GM18517 (cell line): ENCODE results near the gene CRTAC1.

Source experiments
- ATAC-seq: cut with Tn5 transposase; IDR thresholded peaks from one replicate; pipeline ENCODE4 v1.9.1; 2021; ENCODE audit warnings: mild to moderate bottlenecking, moderate library complexity; ENCODE audit not compliant: unreplicated experiment

CRTAC1 gene

DNA sequence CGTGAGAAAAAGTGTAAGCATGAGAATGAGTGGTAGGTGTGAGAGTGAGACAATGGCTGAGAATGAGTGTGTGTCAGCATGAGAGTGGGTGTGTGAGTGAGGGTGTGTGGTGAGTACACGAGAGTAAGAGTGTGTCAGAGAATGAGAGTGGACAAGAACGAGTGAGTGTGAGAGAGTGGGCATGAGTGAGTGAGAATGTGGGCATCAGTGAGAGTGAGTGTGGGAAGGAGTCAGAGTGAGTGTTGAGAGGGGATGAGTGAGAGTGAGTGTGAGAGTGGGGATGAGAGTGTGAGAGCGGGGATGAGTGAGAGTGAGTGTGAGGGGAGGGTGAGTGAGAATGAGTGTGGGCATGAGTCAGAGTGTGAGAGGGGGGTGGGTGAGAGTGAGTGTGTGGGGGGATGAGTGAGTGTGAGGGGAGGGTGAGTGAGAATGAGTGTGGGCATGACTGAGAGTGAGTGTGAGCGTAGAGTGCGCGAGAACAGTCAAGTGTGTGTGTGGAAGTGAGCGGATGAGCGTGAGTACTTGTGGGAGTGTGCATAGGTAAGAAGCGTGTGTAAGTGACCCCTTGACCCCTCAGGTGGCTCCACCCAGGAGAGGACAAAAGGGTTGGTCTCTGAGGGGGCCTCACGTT lies 105.0 kb downstream of the CRTAC1 start:
- ATAC-seq: no peak

DNA sequence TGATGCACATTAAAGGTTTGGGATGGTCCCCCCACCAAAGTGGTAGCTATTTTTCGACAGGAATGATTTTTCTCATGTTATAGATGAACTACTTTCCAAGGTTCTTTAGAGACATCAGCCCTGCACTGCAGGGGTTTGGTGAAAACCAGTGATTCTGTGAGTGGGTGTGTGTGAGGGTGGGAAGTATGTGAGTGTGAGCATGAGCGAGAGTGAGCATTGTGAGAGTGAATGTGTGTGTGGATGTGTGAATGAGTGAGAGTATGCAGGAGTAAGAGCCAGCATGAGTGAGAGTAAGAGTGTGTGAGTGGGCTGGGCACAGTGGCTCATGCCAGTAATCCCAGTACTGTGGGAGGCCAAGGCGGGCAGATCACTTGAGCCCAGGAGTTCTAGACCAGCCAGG lies 105.7 kb downstream of the CRTAC1 start:
- no peak for ATAC-seq

DNA sequence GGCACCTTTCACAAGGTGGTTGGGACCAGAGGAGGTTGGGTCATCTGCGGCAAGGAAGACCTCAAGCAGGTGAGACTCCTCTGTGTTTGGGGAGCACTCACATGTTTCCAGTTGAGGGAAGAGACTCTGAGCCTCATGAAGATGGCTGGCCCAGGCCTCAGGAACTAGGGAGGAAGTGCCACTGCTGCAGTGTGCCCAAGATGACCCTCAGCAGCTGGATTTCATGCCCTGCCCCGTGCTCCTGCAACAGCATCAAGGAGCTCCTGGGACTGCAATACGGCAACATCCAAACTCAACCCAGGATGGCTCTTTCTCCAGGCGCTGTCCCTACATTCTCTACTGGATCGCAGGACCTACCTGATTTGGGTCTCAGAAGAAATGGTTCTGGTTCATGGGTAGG lies 106.9 kb downstream of the CRTAC1 start:
- no peak for ATAC-seq

DNA sequence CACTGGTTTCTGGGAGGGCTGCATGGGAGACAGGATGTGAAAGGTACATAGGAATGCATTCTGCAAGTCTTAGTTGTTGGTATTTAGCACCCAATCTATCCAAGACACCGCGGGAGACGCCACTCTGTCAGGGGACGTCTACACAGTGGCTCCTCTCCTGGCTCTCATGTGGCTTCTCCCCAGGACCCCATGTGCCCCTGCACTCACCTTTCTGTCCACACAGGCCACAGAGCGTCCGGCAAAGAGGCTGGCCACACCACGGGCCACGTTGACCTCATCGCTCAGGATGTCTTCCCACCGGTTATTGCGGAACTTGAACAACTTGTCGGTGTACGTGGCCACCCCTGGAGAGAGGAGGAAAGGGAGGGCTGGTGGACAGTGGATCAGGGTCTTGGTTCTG lies 107.4 kb downstream of the CRTAC1 start:
- ATAC-seq: no peak

DNA sequence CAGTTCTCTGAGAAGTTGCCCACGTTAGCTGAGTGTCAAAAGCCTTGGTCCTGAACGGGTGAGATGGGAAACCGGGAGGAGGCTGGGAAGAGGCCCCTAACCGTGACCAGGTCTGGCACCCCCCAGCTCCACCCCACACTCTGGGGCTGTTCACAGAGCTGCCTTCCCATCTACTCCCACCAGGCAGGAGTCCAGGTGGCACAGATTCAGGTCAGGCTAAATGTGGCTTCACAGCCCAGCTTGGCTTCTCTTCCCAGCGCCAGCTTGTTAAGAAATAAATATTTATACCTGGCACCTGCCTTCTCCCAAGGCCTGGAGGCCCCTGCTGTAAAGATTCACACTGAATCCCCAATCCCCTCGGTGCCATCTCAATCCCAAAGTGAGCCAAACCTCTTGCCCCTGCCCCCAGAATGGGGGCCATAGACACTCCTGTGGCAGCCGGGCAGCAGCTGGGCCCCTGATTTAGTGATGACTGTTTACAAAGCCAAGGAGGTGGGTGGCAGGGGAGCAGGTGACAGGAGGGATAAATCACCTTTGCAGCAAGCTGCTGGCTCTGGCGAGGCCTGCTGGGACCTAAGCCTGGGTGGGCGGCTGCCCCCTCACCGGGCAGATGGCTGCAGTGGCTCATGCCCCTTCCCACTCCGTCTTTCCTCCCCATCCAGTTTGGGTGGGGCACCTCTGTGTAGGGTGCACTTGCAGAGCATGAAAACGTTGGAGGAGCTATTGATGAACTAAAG lies 108.2 kb downstream of the CRTAC1 start:
- ATAC-seq: no peak

DNA sequence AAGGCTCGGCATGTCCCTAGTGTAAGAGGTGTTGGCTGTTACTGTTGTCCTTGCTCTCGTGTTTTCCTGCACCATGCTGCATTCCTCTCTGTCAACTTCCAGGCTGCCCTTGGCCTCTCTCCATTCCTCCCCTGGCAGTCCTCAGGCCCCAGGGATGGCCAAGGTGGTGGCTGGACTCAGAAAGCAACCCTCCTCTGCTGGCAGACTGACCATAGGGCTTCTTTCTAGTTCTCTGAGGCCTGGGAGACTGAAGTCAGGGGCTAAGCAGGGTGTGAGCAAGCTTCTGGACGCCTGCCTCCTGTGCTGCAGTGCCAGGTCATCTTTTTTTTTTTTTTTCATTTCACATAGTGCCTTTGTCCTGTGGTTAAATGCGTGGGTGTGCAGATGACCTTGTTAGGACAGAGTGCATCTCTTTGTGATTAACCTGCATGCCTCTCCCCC lies 108.8 kb downstream of the CRTAC1 start:
- no peak for ATAC-seq

DNA sequence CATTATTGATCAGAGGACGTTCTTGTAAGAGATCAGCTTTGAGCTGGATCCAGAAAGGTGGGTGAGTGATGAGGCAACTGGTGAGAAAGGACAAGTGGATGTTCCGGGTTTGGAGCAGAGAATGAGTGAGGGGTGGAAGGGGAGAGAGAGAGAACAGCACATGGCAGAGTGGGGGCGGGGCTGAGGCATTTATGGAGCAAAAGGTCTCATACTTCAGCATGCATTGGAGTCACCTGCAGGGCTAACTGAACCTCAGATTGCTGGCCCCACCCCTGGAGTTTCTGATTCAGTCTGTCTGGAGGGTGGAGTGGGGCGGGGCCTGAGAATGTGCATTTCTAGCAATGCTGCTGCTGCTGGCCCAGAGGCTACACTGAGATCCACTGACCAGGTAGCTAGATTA lies 109.6 kb downstream of the CRTAC1 start:
- ATAC-seq: no peak

DNA sequence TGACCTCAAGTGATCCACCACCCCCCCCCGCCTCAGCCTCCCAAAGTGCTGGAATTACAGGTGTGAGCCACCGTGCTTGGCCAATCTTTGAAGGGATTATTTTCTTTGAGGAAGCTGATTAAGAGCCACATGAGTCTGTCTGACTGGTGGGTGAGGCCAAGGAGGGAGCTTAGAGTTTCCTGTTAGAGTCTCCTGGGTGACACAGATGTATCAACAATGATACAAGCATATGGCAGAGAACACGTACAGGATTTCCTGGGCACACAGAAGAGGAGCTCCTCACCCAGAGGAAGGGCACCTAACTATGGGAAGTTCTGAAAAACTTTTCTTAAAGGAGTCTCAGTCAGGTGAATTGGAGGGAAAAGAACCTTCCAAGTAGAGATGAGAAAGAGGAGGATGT lies 111.4 kb downstream of the CRTAC1 start:
- ATAC-seq: no peak

DNA sequence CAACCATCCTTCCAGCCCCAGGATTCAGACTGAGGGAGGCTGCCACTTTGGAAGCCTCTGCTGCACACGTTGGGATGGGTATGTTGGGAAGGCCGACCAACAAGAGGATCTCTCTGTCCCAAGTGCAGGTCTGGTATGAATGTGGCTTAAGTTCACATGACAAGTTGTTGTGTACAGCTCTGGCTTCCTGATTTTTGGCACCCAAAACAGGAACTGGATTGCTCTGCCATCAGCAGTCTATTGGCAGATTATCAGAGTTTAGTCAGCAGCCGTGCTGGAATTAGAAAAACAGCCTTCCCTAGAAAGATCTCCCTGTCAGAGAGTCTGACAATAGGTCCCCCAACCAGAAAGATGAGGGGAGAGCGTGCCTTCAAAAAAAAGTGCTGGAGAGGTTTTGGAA lies 113.8 kb downstream of the CRTAC1 start:
- ATAC-seq: no peak

DNA sequence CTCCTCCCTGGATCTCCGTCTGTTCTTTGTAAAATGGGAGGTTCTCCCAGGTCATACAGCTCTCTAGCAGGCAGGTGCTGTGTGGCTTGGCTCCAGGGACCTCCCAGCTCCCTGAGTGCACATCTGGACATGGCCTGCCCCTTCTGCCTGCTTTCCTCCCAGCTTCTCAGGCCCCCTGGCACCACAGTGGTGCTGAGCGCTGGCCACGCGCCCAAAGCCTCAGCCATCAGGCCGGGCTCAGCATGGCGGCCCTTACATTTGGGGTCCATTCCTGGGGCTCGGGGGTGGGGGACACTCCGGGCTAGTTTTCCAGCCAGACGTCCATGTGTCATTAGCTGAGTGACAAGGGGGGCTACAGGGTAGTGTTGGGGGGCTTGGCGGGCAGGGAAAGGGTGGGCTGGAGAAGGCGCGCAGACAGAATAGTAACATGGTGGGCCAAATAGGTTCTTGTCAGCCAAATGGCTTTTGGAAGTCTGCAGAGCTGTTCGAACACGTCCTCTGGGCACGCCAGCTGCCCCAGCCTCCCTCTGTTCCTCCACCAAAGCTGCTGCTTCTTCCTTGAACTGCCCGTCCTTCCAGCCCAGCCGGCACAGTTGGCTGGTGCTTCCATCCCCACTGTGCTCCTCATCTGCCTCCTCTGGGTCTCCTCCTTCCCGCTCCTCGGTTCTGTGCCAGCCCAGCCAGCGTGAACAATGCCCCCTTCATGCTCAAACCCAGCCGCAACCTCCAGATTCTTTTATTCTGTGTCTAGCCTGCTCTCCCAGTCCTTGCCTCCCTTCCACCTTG lies 114.9 kb downstream of the CRTAC1 start:
- ATAC-seq: no peak

DNA sequence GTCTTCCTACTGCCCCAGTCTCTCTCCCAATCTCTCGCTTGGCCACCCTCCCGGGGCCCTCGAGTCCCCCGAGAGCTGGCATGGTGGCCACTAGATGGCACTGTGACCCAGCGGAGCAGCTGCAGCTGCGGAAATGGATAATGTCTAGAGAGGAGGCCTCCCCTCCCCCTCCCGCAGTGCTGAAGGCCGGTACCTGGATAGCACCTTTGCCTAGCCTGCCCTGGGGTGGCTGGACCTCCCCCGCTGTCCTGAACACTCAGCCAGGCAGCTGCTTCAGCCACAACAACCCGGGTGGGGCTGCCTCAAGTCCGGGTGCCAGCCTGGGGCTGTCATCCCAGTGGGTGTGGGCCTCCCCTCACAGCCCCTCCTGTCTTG lies 115.6 kb downstream of the CRTAC1 start:
- ATAC-seq: no peak

DNA sequence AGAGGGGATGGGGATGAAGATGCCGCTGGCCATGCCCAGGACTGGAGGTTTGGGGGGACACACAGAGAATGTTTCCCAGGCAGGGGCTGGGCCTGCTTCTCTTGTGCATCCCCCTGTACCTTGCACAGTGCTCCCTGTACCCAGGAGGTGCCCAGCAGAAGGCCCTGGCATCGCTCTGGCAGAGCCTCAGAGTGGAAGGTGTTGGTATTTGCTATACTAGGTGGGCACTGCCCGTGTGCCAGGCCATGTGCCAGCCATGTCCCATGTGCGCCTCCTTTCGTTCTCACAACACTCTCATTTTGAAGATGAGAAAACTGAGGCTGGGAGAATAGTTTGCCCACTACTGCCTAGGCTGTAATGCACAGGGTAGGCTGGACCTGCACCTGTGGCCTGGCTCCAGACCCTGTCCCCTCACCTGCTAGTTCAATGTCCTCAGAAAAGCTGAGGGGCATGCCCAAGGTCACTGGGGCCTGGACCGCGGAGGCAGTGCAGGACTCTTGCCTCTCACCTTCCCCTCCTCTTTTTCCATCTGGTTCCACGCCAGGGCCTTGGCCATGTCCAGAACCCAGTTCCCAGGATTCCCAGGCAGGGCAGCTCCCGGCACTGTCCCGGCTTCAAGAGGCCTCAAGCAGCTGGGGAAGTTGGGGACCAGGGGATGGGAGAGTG lies 116.1 kb downstream of the CRTAC1 start:
- ATAC-seq: no peak

DNA sequence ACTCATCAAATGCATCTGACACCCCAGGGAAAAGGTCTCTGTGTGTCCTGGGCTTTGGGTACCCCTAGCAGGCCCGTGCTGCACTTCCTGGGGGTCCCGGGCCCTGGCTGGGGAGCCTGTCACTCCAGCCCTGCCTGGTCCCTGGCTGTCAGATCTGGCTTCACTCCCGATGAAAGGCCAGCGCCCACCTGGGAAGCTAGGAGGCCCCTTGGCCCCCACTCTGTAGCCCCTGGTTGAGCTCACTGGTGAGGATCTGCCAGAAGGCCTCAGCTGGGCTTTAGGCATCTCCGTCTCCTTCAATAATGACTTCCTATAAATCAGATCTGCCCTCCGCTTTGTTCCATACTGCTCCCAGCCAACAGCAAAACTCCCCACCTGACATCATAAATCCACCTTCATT lies 116.8 kb downstream of the CRTAC1 start:
- ATAC-seq: no peak

DNA sequence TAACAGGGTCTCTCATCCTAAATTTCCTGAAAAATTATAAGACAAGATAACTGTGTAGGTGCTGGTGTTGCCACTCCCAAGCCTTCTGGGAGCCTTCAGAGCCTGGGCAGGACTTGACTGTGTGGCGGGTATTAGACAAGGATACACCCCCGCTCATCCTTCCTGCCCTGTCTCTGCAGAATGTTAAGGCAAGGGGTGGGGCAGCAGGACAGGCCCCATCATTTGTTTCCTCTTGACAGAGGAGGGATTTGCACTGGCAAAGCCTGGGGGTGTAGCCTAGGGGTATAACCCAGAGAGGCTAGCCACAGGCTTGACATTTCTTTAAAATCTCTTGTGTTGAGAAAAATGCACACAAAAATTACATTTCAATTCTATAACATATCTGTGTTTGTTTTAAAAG lies 117.2 kb downstream of the CRTAC1 start:
- ATAC-seq: no peak

DNA sequence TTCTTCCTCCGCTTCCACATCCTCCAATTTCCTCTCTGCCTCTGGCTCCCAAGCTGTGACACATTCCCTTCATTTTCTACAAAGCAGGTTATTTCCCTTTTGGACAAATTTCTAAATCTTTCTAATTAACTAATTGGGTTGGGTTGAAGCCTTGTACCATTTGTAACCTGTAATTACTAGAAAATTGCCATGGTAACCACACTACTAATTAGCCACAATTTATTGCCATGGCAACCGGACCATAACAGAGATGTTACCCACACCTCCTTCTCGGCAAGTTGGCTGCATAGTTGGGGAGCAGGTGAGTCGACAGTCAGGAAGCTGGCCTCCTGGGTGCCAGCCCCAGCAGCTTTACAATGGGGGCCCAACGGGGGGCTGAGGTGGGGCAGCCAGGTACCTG lies 119.2 kb downstream of the CRTAC1 start:
- ATAC-seq: no peak

DNA sequence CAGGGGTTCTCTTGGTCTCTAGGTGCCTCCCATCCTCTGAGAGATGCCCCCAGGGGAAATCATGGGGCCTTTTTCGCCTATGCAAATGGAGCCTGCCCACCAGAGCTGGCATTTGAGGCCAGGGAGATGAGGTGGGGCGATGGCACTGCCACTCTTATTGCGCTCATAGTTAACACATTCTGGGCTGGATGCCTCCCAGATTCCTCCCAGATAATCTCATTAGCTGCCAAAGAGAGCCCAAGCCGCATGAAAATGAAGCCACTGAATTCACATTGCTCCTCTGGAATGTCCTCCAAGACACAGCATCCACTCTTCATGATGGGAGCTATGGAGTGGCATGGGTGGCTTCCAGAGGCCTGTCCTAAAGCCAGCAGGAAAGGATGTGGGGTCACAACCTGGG lies 119.8 kb downstream of the CRTAC1 start:
- no peak for ATAC-seq

DNA sequence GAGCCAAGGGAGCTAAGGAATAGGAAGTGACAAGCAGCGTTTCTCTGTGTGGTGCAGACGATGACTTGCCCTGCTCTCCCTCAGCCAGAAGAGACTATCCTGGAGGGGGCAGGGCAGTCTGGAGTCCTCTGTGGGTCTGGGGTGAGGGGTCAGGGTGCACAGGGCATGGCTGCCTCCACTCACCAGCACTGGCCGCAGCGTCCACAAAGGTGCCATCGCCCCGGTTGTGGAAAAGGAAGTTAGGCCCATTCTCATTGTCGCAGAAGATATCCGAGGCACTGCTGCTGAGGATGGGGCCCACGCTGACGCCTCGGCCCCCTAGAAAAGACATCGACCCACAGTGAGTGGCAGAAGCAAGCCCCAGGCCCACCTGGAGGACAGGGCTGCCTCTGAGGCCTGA lies 122.6 kb downstream of the CRTAC1 start:
- ATAC-seq: no peak

DNA sequence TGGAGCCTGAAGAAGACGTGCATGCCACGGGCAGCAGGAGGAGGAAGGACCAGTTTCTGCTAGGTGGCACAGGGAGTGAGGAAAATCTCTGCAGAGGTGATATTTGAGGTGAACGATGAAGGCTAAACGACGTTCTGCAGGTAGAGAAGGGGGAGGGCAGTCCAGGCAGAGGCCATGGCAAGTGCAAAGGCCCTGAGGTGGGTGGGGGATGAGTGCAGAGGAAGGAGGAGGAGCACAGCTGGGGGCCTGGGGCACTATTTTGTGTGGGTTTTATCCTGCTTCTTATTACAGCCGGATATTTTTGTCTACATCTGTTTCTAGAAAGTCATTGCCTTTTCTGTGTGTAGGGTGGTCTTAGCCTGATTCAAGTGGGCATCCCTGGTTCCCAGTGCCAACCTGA lies 123.2 kb downstream of the CRTAC1 start:
- ATAC-seq: no peak

DNA sequence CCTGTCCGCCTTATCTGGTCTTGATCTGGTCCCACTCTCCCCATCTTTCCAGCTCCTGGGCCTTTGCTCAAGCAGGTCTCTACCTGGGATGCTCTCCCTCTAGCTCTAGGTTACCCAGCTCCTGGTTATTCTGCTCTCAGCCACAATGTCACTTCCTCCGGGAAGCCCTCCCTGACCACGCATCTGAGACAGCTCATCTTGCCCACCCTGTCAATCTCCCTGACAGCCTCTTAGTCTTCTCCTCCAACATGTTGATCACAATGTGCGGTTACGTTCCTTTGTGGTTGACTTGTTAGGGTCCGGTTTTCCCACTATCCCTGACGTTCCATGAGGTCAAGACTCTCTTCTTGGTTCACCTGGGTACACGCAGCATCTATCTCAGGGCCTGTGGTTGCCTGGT lies 125.1 kb downstream of the CRTAC1 start:
- ATAC-seq: no peak

DNA sequence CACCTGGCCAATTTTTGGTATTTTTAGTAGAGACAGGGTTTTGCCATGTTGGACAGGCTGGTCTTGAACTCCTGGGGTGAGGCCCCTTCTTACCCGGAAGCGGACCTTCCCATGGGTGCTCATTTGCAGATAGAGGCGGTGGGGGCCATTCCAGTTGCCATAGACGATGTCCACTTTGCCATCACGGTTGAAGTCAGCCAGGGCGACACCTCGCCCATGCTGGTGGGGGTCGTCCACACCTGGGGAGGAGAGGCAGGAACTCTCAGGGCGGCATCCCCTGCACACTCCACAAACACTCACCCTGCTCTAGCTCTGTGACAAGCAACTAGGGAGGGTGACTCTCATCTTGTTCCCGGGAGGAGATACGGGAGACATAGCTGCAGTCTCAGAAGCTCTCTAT lies 125.8 kb downstream of the CRTAC1 start:
- no peak for ATAC-seq

DNA sequence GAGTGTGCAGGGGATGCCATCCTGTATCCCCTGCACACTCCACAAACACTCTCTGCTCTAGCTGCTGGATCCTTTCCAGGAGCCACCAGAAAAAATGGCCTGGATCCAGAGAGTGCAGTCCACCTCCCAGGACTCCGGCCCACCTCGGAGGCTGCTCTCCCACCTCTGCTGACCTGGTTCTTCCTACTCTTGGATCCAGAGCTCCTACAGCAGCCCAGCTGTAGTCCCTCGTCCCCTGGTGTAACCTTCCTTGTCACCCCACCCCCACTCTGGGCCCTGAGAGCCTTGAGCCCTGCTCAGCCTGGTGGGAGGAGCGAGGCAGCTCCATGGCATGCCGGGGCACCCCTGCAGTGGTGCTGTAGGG lies 126.4 kb downstream of the CRTAC1 start:
- no peak for ATAC-seq
